Measurements from ENCODE around the gene RHBDL1.

RHBDL1 gene

DNA sequence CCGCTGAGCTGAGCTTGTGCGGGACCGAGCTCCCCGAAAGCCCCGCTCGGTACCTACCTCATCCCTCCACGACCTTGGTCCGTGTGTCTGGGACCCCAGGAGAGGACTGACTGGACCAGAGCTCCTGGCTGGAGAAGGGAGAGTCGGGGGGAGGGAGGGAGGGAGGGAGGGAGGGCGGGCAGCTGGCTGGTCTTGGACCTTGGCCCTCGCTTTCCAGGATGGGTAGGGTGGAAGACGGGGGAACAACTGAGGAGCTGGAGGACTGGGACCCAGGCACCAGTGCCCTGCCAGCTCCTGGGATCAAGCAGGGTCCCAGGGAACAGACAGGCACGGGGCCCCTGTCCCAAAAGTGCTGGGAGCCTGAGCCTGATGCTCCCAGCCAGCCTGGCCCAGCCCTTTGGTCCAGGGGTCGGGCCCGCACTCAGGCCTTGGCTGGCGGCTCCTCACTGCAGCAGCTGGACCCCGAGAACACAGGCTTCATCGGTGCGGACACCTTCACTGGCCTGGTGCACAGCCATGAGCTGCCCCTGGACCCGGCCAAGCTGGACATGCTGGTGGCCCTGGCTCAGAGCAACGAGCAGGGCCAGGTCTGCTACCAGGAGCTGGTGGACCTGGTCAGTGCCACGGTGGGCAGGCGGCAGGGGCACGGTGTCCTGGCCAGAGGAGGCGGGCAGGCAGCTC is 553 bp downstream of the RHBDL1 start:
- DNase-seq, result no peak

DNA sequence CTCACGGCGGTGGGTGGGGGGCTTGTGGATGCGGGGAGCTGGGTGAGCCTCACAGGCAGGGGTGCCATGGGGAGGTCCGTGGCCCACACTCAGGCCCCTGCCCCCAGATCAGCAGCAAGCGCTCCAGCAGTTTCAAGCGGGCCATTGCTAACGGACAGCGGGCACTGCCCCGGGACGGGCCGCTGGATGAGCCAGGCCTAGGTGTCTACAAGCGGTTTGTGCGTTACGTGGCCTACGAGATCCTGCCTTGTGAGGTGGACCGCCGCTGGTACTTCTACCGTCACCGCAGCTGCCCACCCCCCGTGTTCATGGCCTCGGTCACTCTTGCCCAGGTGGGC is 1.1 kb downstream of the RHBDL1 start:
- no peak for DNase-seq

DNA sequence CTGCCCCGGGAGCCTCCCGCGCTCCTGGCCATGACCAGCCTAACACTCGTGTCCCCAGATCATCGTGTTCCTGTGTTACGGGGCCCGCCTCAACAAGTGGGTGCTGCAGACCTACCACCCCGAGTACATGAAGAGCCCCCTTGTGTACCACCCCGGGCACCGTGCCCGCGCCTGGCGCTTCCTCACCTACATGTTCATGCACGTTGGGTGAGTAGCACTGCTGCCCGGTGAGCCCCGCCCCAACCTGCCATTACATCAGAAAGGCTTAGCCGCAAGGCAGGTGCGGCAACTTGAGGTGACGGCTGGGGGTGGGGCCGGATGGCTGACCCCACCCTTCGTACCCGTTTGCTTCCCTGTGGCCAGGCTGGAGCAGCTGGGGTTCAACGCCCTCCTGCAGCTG is 1.4 kb downstream of the RHBDL1 start:
- DNase-seq, result peak; percentile 55

DNA sequence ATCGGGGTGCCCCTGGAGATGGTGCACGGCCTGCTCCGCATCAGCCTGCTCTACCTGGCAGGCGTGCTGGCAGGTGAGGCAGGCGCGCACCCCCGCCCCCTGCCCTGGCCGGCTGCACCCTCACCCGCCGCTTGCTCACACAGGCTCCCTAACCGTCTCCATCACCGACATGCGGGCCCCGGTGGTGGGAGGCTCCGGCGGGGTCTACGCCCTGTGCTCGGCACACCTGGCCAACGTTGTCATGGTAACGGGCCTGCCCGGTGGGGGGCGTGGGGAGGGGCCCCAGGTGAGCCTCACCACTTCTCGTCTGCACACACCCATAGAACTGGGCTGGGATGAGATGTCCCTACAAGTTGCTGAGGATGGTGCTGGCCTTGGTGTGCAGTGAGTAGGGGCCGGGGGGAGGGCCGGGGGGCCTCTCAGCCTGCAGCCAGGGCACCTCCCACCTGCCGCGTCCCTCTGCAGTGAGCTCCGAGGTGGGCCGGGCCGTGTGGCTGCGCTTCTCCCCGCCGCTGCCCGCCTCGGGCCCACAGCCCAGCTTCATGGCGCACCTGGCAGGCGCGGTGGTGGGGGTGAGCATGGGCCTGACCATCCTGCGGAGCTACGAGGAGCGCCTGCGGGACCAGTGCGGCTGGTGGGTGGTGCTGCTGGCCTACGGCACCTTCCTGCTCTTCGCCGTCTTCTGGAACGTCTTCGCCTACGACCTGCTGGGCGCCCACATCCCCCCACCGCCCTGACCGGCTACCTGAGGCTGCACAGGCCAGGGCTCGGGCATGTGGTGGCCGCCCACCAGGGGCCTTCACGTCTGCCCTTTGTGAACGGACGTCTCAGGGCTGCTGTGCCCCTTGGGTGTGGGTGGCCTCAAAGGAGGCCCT is 2.1 kb downstream of the RHBDL1 start:
- DNase-seq, result peak; percentile 34

DNA sequence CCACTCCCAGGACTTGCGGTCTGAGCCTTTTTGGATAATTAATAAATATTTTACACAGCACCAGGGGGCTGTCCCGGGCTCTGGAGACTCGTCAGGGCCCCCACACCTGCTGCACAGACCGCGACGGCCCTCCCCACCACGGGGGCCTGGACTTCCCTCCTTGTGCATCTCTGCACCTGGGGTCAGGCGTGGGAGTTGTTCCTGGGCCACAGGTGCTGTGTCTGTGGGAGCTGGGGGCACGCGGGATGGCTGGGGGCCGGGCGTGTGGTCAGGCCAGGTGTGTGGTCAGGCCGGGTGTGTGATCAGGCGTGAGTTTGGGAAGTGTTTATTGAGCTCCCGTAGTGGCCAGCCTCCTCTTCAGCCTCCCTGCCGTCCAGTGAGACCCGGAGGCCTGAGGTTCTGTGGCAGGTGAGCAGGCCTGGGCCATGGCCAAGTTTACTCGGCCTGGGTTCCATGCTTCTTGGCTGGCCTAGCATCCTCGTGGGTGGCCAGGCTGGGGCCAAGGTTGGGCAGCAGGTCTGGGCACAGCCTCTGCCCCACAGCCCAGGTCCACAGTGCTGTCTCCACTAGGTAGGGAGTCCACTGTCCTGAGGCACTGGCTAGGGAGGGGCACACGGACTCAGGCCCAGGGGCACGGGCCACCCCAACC is 2.9 kb downstream of the RHBDL1 start:
- no peak for DNase-seq

DNA sequence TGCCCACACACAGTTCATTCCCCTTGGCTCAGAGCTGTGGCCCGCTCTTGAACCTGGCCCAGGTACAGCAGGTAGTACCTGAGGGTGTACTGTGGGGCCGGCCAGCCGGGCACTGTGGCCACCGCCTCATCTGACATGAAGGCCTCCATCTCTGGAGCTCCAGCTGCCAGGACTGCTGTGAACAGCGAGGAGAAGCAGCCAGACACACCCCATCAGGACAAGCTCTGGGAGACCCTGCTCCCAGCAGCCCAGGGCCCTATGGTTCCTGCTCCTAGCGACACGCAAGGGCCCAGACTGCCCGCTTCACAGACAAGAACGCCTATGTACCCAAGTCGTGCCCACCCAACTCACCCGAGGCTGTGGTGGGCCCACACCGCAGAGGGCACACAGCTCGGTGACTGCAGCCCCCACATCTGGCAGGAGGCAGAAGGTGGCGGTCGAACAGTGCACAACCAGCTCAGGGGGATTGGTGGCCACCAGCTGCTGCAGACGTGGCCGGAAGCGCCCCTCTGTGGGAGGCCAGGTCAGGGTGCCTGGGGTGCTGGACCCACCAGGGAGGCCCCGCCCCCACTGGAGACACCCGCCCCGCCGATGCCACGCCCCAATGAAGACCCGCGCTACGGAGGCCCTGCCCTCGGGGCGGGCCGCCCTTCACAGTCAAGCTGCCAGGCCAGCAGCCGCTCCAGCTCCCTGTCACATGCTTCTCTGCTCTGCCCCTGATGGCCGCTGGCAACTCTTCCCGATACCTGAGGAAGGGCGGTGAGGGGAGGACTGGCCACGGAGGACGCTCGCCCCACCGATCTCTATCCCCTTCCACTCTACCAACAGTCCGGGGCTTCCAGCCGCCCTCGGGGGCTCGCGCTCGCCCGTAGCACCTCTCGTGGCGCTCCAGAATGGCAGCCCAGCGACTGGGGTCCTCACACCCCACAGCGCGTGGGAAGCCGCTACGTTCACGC is 3.7 kb downstream of the RHBDL1 start:
- peak; percentile 17 for DNase-seq

DNA sequence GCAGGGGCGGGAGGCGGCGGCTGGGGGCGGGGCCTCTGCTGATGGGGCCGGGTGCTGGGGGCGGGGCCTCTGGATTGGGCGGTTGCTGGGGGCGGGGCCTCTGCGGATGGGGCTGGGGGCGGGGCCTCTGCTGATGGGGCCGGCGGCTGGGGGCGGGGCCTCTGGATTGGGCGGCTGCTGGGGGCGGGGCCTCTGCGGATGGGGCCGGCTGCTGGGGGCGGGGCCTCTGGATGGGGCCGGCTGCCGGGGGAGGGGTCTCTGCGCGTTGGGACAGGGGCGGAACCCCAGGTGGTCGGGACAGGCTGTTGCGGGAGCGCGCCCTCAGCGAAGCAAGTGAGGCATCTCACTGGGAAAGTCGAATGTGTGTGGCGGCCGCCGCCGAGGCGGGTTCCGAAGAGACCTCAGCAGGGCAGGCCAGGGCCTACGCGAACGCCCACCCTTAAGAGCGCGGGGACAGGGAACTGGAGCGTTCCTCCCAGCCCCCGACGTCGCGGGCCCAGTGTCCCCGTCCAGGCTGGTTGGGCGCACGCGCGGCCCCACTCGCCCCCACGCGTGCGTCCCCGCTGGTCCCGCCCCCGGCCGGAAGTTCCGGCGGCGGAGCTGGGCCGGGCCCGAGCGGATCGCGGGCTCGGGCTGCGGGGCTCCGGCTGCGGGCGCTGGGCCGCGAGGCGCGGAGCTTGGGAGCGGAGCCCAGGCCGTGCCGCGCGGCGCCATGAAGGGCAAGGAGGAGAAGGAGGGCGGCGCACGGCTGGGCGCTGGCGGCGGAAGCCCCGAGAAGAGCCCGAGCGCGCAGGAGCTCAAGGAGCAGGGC is 4.5 kb downstream of the RHBDL1 start, which contains the start of gene STUB1:
Gene STUB1 (plus strand): TSS at position 597 of the 811 bp plus-strand sequence. CDS start 116 bp downstream, at position 713.
- DNase-seq, result no peak

DNA sequence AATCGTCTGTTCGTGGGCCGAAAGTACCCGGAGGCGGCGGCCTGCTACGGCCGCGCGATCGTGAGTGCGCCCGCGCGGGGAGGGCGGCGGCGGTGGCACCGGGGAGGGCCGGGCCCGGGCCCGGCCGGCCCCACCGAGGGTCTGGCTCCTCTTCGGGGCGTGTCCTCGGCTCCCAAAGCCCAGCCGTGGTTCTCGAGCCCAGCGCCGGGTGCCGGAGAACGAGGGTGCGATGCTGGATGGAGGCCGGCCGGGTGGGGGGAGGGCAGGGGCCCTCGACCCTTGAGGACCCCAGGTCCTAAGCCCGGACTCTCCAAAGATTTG is 5.1 kb downstream of the RHBDL1 start:
- DNase-seq, result no peak

DNA sequence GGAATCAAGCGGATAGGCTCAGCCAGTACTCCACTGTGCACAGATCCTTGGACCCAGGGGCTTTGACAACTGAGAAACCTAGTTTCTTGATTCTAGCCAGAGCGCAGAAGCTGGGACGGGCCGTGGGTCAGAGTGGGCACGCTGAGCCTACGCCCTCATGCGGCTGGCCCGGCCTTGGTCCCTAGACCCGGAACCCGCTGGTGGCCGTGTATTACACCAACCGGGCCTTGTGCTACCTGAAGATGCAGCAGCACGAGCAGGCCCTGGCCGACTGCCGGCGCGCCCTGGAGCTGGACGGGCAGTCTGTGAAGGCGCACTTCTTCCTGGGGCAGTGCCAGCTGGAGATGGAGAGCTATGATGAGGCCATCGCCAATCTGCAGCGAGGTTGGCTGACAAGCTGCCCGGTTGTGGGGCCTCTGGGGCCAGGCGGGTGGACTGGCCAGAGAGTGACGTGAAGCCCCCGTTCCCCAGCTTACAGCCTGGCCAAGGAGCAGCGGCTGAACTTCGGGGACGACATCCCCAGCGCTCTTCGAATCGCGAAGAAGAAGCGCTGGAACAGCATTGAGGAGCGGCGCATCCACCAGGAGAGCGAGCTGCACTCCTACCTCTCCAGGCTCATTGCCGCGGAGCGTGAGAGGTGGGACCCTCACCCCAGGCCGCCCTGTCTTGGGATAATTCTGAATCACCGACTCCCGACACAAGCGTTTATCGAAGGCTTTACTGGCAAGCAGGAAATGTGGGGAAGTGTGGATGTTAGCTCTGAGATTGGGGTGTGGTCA is 5.7 kb downstream of the RHBDL1 start:
- DNase-seq, result no peak

DNA sequence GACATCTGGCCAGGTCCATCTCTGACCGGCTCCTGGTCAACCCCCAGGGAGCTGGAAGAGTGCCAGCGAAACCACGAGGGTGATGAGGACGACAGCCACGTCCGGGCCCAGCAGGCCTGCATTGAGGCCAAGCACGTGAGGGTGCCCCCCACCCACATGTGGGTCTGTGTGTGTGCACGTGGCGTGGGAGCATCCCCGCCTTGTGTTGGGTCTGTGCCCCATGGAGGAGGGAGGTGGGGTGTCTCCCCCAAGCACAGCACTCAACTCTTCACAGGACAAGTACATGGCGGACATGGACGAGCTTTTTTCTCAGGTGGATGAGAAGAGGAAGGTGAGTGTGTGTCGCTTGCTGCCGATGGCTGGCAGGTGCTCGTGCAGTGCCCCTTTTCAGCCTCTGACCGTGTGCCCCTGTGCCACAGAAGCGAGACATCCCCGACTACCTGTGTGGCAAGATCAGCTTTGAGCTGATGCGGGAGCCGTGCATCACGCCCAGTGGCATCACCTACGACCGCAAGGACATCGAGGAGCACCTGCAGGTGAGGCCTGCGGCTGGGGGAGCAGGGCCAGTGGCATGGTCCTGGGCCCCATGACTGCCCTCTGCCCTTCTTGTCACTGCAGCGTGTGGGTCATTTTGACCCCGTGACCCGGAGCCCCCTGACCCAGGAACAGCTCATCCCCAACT is 6.4 kb downstream of the RHBDL1 start:
- no peak for DNase-seq

DNA sequence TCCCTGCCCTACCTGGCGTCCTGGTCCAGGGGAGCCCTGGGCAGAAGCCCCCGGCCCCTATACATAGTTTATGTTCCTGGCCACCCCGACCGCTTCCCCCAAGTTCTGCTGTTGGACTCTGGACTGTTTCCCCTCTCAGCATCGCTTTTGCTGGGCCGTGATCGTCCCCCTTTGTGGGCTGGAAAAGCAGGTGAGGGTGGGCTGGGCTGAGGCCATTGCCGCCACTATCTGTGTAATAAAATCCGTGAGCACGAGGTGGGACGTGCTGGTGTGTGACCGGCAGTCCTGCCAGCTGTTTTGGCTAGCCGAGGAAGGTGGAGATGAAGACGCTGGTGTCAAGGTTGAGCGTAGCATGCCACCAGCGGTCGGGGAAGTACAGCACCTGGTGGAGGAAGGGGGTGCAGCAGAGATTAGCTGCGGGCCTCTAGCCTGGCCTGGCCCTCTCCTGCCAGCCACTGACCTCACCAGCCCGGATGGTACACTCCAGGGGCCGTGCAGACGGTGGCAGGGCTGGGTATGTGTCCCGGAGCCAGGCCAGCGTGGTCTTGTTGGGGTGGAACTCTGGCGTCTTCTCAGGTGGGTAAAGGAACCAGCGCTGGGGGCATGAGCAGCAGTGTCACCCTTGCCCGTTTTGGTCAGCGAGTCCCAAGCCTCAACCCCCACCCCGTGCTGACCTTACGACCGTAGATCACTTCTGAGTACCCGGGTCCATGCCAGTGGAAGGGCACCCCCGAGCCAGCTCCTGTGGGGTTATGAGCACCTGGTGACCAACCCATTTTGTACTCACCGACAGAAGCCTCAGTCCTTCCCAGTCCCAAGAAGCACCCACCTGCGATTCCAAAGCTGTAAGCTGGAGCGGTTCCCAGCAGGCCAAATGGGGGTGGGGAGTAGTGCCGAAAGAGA is 7.3 kb downstream of the RHBDL1 start:
- no peak for DNase-seq

DNA sequence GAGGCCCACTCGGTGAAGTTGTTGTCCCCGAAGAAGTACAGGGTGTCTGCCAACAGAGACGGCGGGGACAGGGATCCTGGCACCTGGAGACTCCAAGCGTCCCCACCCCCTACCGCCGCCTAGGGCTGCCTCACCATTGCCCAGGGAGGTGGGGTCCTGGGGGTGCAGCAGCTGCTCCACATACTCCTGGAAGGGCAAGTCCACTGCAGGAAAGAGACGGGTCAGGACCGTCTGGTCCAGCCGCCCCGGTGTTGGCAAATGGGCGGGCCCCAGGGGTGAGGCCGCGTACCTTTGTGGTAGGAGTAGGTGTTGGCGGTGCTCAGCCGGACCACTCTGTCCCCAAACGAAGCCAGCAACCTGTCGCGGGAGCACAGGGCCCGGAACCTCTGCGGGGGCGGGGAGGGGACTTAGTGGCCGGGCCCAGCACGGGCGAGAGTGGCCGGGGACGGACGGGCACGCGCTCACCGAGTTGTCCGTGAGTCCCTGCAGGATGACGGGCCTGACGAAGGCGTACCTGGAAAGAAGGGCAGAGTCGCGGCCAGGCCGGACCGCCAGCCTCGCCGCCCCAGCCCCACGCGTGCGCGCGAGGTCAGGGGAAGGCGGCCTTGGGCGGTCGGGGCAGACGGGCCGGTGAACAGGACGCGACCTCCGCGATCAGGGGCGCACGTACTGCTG is 8.1 kb downstream of the RHBDL1 start:
- no peak for DNase-seq

DNA sequence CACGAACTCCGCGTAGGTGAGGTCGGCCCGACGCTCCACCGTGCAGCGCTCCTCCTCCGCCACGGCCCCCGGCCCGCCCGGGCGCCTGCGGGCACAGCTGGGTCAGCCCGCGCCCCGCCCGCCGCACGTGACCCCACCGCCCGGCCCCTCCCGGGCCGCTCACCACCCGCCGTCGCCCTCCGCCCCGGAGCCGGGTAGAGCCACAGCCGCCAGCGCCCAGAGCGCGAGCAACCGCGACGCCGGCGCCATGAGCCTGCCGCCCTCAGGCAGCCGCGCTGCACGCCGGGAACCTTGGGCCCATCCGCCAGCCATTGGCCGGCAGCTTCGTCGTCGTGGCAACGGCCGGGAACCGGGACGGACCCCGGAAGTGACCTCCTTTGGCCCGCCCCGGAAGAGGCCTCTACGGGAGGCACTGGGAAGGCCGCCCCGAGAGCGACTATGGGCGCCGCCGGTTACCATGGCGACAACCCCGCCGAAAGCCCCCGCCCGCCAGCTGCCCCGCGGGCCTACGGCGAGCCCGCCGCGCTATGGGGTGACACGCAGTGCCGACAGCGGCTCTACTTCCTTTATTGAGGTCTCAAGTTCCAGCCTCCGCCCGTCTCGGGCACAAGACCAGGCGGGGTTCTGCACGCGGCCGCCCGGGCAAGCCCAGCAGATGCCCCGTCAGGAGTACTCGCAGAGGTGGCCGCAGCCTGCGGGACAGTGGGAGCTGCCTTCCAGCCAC is 8.8 kb downstream of the RHBDL1 start, which contains the start of gene JMJD8:
Gene JMJD8 (minus strand): TSS at position 264 of the 724 bp plus-strand sequence. CDS start 15 bp downstream, at position 249.
- DNase-seq, result peak; percentile 56

DNA sequence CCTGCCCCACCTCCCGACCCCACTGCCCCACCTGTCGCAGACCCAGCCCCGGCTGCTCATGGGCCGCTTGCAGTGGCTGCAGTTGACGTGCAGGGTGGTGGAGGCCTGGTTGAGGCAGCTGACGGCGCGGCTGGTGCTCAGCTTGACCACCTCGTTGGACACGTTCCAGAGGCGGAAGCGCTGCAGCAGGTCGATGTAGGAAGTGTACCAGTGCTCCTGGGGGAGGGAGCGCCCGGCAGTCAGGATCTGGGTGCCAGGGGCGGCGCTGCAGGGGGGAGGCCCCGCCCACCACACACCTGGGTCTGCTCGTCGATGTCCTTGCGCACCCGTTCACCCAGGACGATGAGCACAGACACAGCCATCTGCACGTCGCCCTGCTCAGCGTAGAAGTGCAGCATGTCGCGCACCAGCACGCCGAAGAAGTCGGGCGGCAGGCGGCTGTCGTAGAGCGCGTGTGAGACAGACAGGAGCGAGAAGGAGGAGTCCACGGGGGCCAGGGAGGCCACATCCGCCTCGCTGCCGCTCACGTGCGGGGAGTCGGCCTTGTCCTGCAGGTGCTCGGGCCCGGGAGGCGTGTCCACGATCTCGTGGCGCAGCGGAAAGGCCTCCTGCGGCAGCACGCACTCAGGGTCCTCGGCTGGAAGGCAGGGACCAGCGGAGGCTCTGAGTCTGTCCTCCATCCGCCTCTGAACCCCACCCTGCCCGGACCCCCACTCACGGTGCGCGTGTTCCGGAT is 9.7 kb downstream of the RHBDL1 start:
- peak; percentile 59 for DNase-seq

DNA sequence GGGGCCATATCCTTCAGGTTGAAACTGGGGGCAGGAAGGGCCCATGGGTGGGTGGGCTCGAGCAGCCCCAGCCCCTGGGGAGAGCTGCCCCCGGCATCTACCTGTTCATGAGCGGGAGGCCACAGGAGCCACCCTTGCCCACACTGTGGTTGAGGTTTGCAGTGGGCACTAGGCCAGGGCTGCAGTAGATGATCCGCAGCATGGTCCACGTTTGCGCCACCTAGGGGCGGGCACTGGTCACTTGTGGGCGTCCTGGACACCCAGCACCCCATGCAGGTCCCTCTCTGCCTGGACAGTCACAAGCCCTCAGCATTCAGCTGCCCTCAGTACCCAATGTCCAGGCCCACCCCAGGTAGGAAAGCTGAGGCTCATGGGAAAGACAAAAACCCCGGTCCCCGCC is 10.5 kb downstream of the RHBDL1 start:
- DNase-seq, result no peak

DNA sequence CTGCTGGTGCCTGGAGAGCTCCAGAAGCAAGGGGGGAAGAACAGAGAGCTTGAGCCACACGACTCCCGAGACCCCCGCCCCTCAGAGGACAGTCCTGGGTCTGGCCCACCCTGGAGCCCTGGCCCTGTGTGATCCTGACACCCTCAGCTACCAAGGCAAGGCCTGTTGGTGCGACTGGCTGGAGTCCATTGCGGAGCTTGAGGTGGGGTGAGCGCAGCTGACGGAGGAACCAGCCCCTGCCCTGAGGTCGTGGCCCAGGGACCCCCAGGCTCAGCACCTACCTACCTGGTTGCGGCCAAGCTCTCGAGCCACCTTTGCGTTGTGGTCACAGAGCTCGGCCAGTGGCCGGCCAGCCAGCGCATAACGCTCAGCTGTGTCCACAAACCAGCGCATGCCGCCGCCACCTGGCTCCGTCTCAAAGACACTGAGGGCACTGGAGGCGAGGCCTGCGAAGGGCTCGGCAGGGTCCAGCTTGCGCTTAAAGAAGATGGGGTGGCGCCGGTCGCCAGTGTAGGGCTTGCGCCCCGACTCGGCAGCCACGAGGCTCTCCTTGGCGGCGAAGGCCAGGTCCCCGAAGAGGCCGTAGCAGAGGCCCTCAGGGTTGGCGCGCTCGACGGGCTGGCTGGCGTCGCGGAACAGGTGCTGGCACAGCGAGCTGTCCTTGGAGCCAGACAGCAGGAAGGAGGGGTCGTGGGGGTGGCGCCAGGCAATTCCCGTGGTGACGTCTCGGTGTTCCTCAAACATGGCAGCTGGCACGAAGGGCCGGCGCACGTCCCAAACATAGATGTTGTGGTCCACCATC is 11.2 kb downstream of the RHBDL1 start:
- no peak for DNase-seq

Measured in NCI-H1417 treated with DMSO at 0.1 percent for 48 hours (cell line).